A549 (cell line): ENCODE data around the gene ALCAM.

ENCODE experiments used
- CEBPB ChIP-seq, 2 experiments: fragments of >200 bp in 1 of 2; sonication (Bioruptor Twin) in 1 of 2; formaldehyde crosslinking in 1 of 2; IDR thresholded peaks; 2 replicates each; pipeline ENCODE4 v1.6.1; 2012 to 2016
- CHD2 ChIP-seq: fragments of 150-350 bp; IDR thresholded peaks from 2 replicates; pipeline ENCODE4 v1.6.1; 2014; ENCODE audit warnings: low read length; ENCODE audit not compliant: partially characterized antibody
- CHD4 ChIP-seq: fragments of 200-600 bp; sonication (generic); IDR thresholded peaks from 2 replicates; pipeline ENCODE4 v1.6.1; 2016; ENCODE audit warnings: antibody characterized with exemption, mild to moderate bottlenecking, borderline replicate concordance
- JUN ChIP-seq, 2 experiments: fragments of >200 bp; sonication (Bioruptor Twin); formaldehyde crosslinking; IDR thresholded peaks; 2 replicates in 1 of 2; 3 replicates in 1 of 2; pipeline ENCODE4 v1.6.1; 2016 to 2017
- NR3C1 ChIP-seq: fragments of >200 bp; sonication (Bioruptor Twin); formaldehyde crosslinking; IDR thresholded peaks from 3 replicates; pipeline ENCODE4 v1.6.1; 2017
- POLR2A ChIP-seq: IDR thresholded peaks from 2 replicates; pipeline ENCODE4 v1.6.1; 2012; ENCODE audit warnings: mild to moderate bottlenecking, low read length
- RARB ChIP-seq: fragments of 250-450 bp; sonication (Bioruptor Pico); IDR thresholded peaks from 2 replicates; pipeline ENCODE4 v1.8.0; 2021; ENCODE audit warnings: mild to moderate bottlenecking, moderate library complexity
- RCOR1 ChIP-seq: fragments of 150-350 bp; IDR thresholded peaks from 2 replicates; pipeline ENCODE4 v1.6.1; 2014; ENCODE audit warnings: antibody characterized with exemption, low read length, low read depth
- TF ChIP-seq, protein P1 (sequence below): fragments of 250-450 bp; sonication (Bioruptor Pico); IDR thresholded peaks from 2 replicates; pipeline ENCODE4 v1.5.0; 2021; ENCODE audit warnings: mild to moderate bottlenecking, moderate library complexity, borderline replicate concordance
- TF ChIP-seq, protein P2 (sequence below): fragments of >200 bp; sonication (Bioruptor Twin); formaldehyde crosslinking; IDR thresholded peaks from 3 replicates; pipeline ENCODE4 v1.5.1; 2016
- TF ChIP-seq, protein P3 (sequence below): fragments of 200-600 bp; sonication (generic); IDR thresholded peaks from 2 replicates; pipeline ENCODE4 v1.6.1; 2016; ENCODE audit warnings: antibody characterized with exemption, mild to moderate bottlenecking, moderate library complexity
- TF ChIP-seq, protein P4 (sequence below): IDR thresholded peaks from 2 replicates; pipeline ENCODE4 v1.6.1; 2012
- TF ChIP-seq, protein P5 (sequence below): fragments of >200 bp; sonication (Bioruptor Twin); formaldehyde crosslinking; IDR thresholded peaks from 3 replicates; pipeline ENCODE4 v1.6.1; 2016
- TF ChIP-seq, protein P6 (sequence below): fragments of 450-650 bp; IDR thresholded peaks from 2 replicates; pipeline ENCODE4 v1.6.1; 2014; ENCODE audit warnings: antibody characterized with exemption

DNA sequence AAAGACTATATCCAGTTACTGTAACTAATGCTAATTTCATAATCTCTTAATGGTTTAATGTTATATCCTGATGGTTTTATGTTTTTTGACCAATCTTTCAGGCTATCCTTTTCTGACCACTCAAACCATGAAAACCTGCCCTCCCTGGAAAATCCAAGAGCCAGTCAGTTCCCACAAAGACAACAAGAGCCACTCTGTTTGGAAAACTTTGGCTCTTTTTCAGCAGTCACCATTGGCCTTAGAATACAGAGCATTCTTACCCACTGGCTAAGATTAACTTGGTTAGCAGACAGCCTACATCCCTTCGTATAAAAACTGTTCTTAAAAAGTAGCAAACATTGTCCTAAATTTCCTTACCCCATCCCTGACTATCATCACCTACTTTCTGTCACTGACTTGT is 32.9 kb downstream of the ALCAM start:
- TF ChIP-seq, protein P1, sequence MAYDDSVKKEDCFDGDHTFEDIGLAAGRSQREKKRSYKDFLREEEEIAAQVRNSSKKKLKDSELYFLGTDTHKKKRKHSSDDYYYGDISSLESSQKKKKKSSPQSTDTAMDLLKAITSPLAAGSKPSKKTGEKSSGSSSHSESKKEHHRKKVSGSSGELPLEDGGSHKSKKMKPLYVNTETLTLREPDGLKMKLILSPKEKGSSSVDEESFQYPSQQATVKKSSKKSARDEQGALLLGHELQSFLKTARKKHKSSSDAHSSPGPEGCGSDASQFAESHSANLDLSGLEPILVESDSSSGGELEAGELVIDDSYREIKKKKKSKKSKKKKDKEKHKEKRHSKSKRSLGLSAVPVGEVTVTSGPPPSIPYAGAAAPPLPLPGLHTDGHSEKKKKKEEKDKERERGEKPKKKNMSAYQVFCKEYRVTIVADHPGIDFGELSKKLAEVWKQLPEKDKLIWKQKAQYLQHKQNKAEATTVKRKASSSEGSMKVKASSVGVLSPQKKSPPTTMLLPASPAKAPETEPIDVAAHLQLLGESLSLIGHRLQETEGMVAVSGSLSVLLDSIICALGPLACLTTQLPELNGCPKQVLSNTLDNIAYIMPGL (CRISPR knock-in tag) = no peak
- TF ChIP-seq, protein P2, sequence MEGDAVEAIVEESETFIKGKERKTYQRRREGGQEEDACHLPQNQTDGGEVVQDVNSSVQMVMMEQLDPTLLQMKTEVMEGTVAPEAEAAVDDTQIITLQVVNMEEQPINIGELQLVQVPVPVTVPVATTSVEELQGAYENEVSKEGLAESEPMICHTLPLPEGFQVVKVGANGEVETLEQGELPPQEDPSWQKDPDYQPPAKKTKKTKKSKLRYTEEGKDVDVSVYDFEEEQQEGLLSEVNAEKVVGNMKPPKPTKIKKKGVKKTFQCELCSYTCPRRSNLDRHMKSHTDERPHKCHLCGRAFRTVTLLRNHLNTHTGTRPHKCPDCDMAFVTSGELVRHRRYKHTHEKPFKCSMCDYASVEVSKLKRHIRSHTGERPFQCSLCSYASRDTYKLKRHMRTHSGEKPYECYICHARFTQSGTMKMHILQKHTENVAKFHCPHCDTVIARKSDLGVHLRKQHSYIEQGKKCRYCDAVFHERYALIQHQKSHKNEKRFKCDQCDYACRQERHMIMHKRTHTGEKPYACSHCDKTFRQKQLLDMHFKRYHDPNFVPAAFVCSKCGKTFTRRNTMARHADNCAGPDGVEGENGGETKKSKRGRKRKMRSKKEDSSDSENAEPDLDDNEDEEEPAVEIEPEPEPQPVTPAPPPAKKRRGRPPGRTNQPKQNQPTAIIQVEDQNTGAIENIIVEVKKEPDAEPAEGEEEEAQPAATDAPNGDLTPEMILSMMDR = no peak
- TF ChIP-seq, protein P3, sequence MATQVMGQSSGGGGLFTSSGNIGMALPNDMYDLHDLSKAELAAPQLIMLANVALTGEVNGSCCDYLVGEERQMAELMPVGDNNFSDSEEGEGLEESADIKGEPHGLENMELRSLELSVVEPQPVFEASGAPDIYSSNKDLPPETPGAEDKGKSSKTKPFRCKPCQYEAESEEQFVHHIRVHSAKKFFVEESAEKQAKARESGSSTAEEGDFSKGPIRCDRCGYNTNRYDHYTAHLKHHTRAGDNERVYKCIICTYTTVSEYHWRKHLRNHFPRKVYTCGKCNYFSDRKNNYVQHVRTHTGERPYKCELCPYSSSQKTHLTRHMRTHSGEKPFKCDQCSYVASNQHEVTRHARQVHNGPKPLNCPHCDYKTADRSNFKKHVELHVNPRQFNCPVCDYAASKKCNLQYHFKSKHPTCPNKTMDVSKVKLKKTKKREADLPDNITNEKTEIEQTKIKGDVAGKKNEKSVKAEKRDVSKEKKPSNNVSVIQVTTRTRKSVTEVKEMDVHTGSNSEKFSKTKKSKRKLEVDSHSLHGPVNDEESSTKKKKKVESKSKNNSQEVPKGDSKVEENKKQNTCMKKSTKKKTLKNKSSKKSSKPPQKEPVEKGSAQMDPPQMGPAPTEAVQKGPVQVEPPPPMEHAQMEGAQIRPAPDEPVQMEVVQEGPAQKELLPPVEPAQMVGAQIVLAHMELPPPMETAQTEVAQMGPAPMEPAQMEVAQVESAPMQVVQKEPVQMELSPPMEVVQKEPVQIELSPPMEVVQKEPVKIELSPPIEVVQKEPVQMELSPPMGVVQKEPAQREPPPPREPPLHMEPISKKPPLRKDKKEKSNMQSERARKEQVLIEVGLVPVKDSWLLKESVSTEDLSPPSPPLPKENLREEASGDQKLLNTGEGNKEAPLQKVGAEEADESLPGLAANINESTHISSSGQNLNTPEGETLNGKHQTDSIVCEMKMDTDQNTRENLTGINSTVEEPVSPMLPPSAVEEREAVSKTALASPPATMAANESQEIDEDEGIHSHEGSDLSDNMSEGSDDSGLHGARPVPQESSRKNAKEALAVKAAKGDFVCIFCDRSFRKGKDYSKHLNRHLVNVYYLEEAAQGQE = no peak
- TF ChIP-seq, protein P4, sequence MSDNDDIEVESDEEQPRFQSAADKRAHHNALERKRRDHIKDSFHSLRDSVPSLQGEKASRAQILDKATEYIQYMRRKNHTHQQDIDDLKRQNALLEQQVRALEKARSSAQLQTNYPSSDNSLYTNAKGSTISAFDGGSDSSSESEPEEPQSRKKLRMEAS = no peak
- no peak for TF ChIP-seq CEBPB (IDR thresholded peaks at IDR 0.05)
- no peak for TF ChIP-seq CHD2
- TF ChIP-seq, protein P5, sequence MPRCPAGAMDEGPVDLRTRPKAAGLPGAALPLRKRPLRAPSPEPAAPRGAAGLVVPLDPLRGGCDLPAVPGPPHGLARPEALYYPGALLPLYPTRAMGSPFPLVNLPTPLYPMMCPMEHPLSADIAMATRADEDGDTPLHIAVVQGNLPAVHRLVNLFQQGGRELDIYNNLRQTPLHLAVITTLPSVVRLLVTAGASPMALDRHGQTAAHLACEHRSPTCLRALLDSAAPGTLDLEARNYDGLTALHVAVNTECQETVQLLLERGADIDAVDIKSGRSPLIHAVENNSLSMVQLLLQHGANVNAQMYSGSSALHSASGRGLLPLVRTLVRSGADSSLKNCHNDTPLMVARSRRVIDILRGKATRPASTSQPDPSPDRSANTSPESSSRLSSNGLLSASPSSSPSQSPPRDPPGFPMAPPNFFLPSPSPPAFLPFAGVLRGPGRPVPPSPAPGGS = no peak
- TF ChIP-seq RARB (CRISPR knock-in tag) = no peak
- no peak for TF ChIP-seq NR3C1
- no peak for TF ChIP-seq CHD4
- no peak for TF ChIP-seq JUN (IDR thresholded peaks at IDR 0.05)
- TF ChIP-seq RCOR1 = no peak
- TF ChIP-seq, protein P6, sequence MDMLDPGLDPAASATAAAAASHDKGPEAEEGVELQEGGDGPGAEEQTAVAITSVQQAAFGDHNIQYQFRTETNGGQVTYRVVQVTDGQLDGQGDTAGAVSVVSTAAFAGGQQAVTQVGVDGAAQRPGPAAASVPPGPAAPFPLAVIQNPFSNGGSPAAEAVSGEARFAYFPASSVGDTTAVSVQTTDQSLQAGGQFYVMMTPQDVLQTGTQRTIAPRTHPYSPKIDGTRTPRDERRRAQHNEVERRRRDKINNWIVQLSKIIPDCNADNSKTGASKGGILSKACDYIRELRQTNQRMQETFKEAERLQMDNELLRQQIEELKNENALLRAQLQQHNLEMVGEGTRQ = no peak
- no peak for TF ChIP-seq POLR2A
